Peyer's patch (tissue), 4 donors: ENCODE measurements around the gene GUCY2D. TPM values are rescaled to one million over a fixed set of nuclear protein-coding genes. Genes with fewer than 3 reads are reported as not detected.

Experiments used
- DNase-seq, 3 donors: peaks; one replicate each; pipeline ENCODE4 v3.0.0-alpha.2; 2017 to 2019
- H3K27ac ChIP-seq, 4 donors: fragments of 200-600 bp; sonication (generic); one replicate each; pipeline ENCODE4 v1.5.1; 2016 to 2019
- H3K27me3 ChIP-seq, 2 donors: fragments of 200-600 bp; sonication (generic); one replicate each; pipeline ENCODE4 v1.5.1; 2019
- H3K36me3 ChIP-seq, 3 donors: fragments of 200-600 bp; sonication (generic); one replicate each; pipeline ENCODE4 v1.5.1; 2016 to 2019
- H3K4me1 ChIP-seq, 4 donors: fragments of 200-600 bp; sonication (generic); one replicate each; pipeline ENCODE4 v1.5.1; 2016 to 2019
- H3K4me3 ChIP-seq, 4 donors: fragments of 200-600 bp; sonication (generic); 1 replicate in 3 of 4; 2 replicates in 1 of 4; pipeline ENCODE4 v1.5.1; 2016 to 2019; ENCODE audit warnings: mild to moderate bottlenecking in 1 of 4
- H3K9me3 ChIP-seq, 4 donors: fragments of 200-600 bp; sonication (generic); one replicate each; pipeline ENCODE4 v1.5.1; 2016 to 2019; ENCODE audit warnings: mild to moderate bottlenecking in 1 of 4
- POLR2A ChIP-seq, 2 donors: fragments of 450-650 bp; IDR thresholded peaks; one replicate each; pipeline ENCODE4 v1.5.1; 2017; ENCODE audit warnings: antibody characterized with exemption in 2 of 2, mild to moderate bottlenecking in 2 of 2, moderate library complexity in 2 of 2
- total RNA-seq, 4 donors: library from RNA; depleted of rRNA; stranded (reverse); fragments of >200 nt; gene quantifications; one replicate each; pipeline ENCODE4 v1.1.0, GENCODE V29; 2016
- TF ChIP-seq, protein P1 (sequence below), 6 experiments: fragments of 450-650 bp in 4 of 6; fragments of 200-600 bp in 2 of 6; sonication (generic) in 1 of 6; IDR thresholded peaks; one replicate each; pipeline ENCODE4 v1.5.1; 2017 to 2019; ENCODE audit warnings: antibody characterized with exemption in 6 of 6, mild to moderate bottlenecking in 3 of 6, moderate library complexity in 1 of 6

GUCY2D gene
- total RNA-seq, 4 donors from 2014 or later, result not detected

DNA sequence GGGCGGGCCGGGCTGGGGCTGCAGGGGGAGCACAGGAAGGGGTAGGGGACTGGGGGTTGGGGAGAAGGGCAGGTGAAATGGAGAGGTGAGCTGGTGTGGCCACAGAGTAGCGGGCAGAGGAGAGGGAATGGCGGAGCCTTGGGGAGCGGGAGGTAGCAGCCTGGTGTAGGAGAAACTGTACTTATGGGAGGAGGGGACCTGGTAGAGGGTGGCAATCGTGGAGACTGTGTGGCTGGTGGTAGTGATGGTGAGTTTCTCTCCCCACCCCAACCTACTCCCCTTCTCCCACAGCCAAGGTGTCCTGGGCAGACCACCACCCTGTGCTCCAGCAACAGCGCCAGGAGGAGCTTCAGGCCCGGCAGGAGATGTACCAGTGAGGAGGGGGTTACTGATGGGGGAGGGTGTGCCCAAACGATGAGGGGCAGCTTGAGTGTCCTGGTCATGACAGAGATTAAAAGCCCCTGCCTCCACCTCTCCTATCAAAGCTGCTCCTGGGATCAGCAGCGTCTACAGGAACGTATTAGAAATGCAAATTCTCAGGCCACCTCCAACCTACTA lies 37.3 kb downstream of the GUCY2D start:
- TF ChIP-seq POLR2A (IDR thresholded peaks at IDR 0.05), result no peak
- TF ChIP-seq, protein P1, sequence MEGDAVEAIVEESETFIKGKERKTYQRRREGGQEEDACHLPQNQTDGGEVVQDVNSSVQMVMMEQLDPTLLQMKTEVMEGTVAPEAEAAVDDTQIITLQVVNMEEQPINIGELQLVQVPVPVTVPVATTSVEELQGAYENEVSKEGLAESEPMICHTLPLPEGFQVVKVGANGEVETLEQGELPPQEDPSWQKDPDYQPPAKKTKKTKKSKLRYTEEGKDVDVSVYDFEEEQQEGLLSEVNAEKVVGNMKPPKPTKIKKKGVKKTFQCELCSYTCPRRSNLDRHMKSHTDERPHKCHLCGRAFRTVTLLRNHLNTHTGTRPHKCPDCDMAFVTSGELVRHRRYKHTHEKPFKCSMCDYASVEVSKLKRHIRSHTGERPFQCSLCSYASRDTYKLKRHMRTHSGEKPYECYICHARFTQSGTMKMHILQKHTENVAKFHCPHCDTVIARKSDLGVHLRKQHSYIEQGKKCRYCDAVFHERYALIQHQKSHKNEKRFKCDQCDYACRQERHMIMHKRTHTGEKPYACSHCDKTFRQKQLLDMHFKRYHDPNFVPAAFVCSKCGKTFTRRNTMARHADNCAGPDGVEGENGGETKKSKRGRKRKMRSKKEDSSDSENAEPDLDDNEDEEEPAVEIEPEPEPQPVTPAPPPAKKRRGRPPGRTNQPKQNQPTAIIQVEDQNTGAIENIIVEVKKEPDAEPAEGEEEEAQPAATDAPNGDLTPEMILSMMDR (IDR thresholded peaks at IDR 0.05), result no peak
- DNase-seq, result no peak
- peaks cover 0 to 7% (median 2%) of the 10 kb centered on the region in 4 donors for H3K4me1 ChIP-seq
- H3K27ac ChIP-seq, result no peak overlapping the region
- H3K27me3 ChIP-seq, result no peaks in the 10 kb centered on the region
- no peaks in the 10 kb centered on the region for H3K36me3 ChIP-seq
- peak overlapping the region in 2 of 4 donors; percentile 27 to 36 for H3K4me3 ChIP-seq
- no peaks in the 10 kb centered on the region for H3K9me3 ChIP-seq

DNA sequence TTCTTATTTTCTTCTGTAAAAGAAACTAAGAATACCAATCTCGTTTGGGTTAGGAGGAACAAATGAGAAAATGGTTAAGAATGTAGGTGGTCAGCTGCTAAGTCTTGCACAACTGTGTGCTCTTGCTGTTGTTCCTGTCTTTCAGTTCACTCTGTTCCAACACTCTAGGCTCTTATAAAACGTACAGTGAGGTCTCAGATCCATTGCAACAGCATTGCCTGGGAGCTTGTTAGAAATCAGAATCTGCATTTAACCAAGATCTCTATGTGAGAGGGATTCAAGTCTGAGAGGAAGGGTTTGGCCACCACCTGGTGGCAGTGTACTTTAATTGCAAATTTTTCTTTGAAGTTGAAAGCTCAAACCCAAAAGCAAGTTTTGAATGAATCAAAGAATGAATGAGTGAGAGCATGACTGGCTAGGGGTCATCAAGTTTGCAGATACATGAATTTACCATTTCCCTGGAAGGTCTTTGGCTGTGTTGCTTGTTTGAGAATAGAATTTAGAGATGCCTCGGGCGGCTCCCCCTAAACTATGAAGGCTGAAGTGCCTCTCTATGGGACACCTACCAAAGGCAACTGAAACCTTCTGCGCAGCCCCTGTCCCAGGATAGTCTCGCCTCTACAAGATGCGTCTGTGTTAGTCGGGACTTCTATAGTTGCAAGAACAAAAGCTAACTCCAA lies 39.0 kb downstream of the GUCY2D start:
- DNase-seq, result peak in 1 of 3 donors; percentile 66
- Histone ChIP-seq H3K9me3 (no peaks in the 10 kb centered on the region), H3K4me1 (peaks cover 0 to 7% (median 2%) of the 10 kb centered on the region in 4 donors), H3K27ac (peak overlapping the region in 2 of 4 donors; percentile 54 to 55), H3K36me3 (no peaks in the 10 kb centered on the region), H3K4me3 (no peak overlapping the region), H3K27me3 (no peaks in the 10 kb centered on the region)
- TF ChIP-seq, protein P1 (IDR thresholded peaks at IDR 0.05), result peak in 5 of 6 experiments; percentile 50 to 68 (median 63)
- TF ChIP-seq POLR2A (IDR thresholded peaks at IDR 0.05), result peak in 1 of 2 donors; percentile 13

DNA sequence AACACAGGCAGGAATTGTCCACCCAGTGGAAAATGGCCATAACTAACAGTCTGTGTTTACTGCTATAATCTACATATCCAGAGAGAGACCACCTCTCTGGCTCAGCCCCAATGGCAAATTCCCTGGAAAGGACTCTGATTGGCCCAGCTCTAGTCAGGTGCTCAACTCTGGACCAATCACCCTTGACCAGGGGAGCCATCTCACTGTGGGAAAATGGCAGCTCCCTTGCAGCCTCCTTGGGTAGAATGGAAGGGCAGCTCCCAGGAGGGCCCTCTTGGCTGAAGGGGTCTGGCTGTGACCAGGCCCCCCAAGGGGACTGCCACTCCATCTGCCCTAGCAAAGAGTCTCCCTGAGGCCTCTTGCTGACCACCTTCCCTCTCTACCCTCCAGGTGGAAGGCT lies 39.6 kb downstream of the GUCY2D start:
- Histone ChIP-seq H3K27ac (no peak overlapping the region), H3K9me3 (no peaks in the 10 kb centered on the region), H3K27me3 (no peaks in the 10 kb centered on the region), H3K36me3 (no peaks in the 10 kb centered on the region), H3K4me1 (peaks cover 0 to 7% (median 2%) of the 10 kb centered on the region in 4 donors), H3K4me3 (no peak overlapping the region)
- DNase-seq, result no peak
- no peak for TF ChIP-seq POLR2A (IDR thresholded peaks at IDR 0.05)
- TF ChIP-seq, protein P1 (IDR thresholded peaks at IDR 0.05), result no peak

DNA sequence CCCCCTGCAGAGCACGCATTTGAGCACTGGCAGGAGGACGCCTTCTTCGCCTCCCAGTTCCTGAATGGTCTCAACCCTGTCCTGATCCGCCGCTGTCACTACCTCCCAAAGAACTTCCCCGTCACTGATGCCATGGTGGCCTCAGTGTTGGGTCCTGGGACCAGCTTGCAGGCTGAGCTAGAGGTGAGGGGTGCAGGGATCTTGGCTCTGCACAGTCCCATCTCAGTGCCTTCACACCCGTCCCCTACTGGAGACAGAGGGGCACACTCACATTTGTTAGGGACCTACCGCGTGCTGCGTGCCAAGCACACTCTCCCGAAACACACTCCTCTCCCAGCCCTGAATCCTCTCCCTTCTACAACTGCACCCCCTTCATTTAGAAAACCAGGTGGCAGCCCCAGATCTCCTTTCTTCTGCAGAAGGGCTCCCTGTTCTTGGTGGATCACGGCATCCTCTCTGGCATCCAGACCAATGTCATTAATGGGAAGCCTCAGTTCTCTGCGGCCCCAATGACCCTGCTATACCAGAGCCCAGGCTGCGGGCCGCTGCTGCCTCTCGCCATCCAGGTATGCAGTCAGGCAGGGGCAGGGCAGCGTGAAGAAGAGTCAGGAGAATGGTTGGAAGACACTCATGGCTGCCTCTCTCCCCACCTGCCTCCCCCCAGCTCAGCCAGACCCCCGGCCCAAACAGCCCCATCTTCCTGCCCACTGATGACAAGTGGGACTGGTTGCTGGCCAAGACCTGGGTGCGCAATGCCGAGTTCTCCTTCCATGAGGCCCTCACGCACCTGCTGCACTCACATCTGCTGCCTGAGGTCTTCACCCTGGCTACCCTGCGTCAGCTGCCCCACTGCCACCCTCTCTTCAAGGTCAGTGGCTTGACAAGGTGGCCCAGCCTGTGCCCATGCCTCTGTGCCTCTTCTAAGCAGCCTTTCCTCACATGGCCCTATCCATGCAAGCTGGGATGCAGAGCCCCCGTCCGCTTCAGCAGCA lies 42.7 kb downstream of the GUCY2D start:
- H3K4me1 ChIP-seq, result no peaks in the 10 kb centered on the region
- no peak for DNase-seq
- no peak overlapping the region for H3K4me3 ChIP-seq
- TF ChIP-seq, protein P1 (IDR thresholded peaks at IDR 0.05), result no peak
- TF ChIP-seq POLR2A (IDR thresholded peaks at IDR 0.05), result no peak
- no peaks in the 10 kb centered on the region for H3K36me3 ChIP-seq
- no peak overlapping the region for H3K27ac ChIP-seq
- no peaks in the 10 kb centered on the region for H3K27me3 ChIP-seq
- no peaks in the 10 kb centered on the region for H3K9me3 ChIP-seq

DNA sequence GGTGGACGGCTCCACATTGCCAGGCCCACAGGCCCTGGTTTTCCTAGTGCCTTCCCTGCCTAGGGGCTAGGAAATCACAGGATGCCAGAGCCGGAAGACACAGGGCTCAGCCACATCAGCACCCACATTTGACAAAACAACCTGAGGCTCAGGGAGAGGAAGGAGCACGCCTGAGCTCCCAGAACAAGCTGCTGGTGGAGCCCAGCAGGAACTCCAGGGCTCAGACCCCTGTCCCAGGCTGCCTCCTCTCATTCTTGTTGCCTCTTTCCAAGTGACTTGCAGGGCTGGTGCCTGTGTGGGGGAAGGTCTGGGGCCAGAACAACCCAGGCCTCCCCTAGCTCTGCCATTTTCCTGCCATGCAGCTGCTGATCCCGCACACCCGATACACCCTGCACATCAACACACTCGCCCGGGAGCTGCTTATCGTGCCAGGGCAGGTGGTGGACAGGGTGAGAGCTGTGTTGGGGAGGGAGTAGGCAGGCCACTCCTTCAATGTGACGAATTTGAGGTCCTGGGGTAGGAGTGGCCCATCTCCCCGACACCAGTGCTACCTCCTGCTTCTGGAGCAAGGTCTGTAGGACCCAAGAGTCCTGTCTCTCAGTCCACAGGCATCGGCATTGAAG lies 44.0 kb downstream of the GUCY2D start:
- Histone ChIP-seq H3K4me3 (no peak overlapping the region), H3K9me3 (no peaks in the 10 kb centered on the region), H3K36me3 (no peaks in the 10 kb centered on the region), H3K27ac (no peak overlapping the region), H3K27me3 (no peaks in the 10 kb centered on the region), H3K4me1 (no peaks in the 10 kb centered on the region)
- DNase-seq, result no peak
- no peak for TF ChIP-seq POLR2A (IDR thresholded peaks at IDR 0.05)
- TF ChIP-seq, protein P1 (IDR thresholded peaks at IDR 0.05), result no peak
